HG02623 (cell line): ENCODE measurements around the gene QRICH1.

ENCODE experiments used
- ATAC-seq: cut with Tn5 transposase; IDR thresholded peaks from one replicate; pipeline ENCODE4 v1.9.1; 2021; ENCODE audit warnings: moderate library complexity; ENCODE audit not compliant: unreplicated experiment

The QRICH1 gene

DNA sequence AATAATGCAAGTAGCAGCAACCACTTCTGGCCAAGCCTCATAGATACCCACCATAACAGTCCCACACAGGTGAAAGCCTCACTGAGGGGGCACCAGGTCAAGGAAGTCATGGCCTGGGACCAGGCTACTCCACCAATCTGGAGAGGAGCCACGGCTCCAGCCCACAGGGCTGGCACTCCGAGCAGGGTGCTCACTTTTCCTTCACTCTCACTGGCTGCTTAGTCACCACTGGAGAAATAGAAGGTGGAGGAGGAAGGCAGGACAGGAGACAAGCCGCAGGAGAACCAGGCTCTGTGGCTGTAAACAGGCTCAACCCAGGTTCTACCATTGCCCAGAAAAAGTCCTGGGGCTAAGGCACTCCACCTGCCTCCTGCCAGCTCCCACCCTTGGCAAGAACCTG, 25.6 kb upstream of the QRICH1 start:
- no peak for ATAC-seq

- no peak for ATAC-seq
These were observed 25.2 kb upstream of the QRICH1 start for GRCh38 chr3:49119036-49119435.

- no peak for ATAC-seq
These were observed 18.4 kb upstream of the QRICH1 start for GRCh38 chr3:49112262-49112661.

- ATAC-seq = no peak
These were observed 17.5 kb upstream of the QRICH1 start for GRCh38 chr3:49111347-49111746.

- ATAC-seq = no peak
These were observed 16.9 kb upstream of the QRICH1 start for GRCh38 chr3:49110780-49111179.

DNA sequence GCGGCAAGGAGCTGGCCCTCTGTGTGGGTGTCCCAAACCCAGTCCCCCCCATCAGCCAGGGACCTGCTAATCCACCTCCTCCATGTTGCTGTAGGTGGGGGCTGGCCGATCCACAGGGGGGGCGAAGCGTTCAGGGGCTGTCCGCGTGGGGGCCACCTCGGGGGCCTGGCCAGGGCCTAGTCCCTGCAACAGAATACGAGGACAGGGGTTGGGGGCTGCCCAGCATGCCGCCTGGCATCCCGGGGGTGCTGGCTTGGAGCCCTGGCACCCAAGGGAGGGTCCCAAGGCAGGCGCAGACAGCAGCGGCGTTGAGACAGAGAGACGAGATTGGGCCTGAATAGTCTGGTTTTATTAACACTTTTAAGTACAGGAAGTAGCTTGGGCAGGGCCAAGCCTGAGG, 14.5 kb upstream of the QRICH1 start:
- ATAC-seq = no peak

DNA sequence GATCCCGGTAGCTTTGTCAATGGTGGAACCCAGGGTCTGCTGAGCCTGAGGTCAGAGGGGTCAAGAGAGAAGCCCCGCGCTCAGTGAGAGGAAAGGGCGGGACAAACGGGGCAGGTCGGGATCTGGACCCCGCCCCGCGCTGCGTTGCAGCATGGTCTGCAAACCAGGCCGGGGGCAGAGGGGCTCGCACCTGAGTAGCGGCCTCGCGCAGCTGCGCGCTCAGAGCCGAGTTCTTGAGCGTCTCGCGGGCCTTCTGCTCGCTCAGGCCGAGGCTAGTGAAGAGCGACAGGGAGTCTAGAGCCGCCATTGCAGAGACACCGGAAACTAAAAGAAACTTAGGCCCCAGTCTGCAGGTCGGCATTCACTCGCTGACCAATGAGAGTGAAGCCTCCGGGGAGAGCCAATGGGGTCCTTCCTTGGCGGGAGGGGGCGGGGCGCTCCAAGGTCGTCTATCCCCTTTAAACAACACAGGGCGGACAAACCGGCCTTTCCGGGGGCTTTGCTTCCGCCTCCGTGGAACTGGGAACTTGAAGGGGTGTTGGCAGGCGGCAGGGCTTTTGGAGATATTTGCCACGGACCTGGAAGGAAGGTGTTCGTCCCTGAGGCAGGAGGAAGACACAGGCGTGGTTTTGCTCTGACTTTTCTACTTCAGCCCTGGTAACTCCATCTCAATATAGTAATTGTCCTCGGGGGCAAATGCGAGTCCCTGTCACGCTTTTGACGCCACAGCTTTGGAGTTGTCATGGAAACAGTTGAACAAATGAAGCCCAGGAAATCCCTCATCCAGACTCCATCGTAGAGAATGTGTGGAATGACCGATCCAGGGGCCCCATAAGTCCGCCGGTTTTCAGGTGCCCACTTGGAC, 10.8 kb upstream of the QRICH1 start, which contains the start of gene QARS1:
Gene QARS1 (minus strand): TSS at position 331 of the 865 bp plus-strand sequence. CDS start 24 bp downstream, at position 307.
- ATAC-seq = peak; percentile 95

DNA sequence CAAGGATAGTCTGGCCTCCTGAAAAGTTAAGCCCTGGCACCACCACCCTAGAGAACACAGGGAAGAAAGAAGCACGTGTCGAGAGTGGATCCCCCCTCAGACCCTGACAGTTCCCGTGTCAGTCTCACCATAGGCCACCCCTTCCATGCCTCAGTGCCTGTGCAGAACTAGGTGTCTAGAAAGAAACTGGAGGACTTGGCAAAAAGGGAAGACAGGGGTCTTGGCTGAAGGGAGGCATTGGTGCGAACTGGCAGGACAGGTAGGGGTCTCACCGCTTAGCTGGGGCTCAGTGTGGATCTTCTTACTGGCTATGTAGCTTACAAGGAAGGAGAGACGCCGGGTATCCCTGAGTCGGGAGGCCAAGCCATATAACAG, 10.2 kb upstream of the QRICH1 start:
- ATAC-seq = no peak

DNA sequence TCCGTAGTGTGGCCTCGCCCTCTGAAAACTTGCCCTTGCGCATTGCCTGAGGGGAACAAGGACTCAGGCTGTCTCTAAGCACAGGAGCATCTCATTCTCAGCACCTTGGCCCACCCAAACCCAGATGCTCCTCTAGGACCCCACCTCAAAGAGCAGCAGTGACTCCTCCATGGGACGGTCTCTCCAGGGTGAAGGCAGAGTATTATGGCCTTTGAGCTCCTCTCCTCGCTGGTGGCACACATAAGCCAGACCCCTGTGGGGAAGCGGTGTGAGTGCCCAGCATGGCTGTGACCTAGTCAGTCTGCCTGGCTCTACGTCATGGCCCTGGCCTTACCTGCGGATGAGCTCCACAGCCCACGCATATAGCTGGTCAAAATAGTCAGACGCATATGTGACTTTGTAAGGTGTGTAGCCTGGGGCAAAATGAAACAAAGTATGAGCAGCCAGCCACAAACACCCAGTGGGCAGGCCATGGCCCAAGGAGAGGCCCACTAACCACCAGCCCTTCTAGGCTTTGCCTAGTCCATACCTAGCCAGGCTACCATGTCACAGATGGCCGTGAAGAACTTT, 6.3 kb upstream of the QRICH1 start:
- ATAC-seq = no peak

GRCh38 chr3:49098910-49099630, 5.2 kb upstream of the QRICH1 start:
- ATAC-seq = no peak

GRCh38 chr3:49098429-49098828, 4.6 kb upstream of the QRICH1 start:
- ATAC-seq = no peak

GRCh38 chr3:49092938-49093852, 676 bp downstream of the QRICH1 start:
- peak; percentile 33 for ATAC-seq

- ATAC-seq = no peak
These were observed 12.4 kb downstream of the QRICH1 start for GRCh38 chr3:49081429-49081828.

DNA sequence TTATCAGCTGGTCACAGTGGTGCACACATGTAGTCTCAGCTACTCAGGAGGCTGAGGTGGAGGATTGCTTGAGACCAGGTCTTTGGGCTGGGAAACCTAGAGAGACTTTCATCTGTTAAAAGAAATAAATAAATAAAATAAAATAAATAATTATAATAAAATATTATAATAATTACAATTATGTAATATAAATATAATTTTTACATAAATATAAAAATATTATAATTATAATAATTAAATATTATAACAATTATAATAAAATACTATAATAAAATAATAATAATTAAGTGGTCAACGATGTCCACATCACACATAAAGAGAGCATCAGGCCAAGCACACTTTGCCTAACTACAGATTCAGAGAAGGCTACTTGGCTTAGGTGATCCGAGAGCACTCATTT, 14.6 kb downstream of the QRICH1 start:
- no peak for ATAC-seq

GRCh38 chr3:49076646-49077045, 17.2 kb downstream of the QRICH1 start:
- ATAC-seq = no peak

GRCh38 chr3:49076116-49076515, 17.8 kb downstream of the QRICH1 start:
- no peak for ATAC-seq

- no peak for ATAC-seq
These were observed 35.9 kb downstream of the QRICH1 start for GRCh38 chr3:49058011-49058410.

GRCh38 chr3:49057268-49057667, 36.6 kb downstream of the QRICH1 start:
- ATAC-seq = no peak

DNA sequence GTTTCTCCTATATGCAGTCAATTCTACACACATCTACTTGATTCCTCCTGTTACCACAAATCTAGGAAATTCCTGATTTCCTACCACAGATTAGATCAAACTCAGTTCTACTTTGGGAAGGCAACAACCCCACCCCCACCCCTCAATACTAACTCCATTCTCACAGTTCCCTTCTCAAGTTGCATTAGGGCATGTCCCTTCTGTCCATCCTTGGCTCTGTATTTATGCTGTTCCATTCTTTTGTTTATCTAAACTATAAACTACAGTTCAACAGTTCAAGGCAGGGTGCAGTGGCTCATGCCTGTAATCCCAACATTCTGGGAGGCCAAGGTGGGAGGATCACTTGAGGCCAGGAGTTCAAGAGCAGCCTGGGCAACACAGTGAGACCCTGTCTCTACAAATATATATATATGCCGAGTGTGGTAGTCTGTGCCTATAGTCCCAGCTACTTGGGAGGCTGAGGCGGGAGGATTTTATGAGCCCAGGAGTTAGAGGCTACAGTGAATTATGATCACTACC, 39.5 kb downstream of the QRICH1 start:
- no peak for ATAC-seq

DNA sequence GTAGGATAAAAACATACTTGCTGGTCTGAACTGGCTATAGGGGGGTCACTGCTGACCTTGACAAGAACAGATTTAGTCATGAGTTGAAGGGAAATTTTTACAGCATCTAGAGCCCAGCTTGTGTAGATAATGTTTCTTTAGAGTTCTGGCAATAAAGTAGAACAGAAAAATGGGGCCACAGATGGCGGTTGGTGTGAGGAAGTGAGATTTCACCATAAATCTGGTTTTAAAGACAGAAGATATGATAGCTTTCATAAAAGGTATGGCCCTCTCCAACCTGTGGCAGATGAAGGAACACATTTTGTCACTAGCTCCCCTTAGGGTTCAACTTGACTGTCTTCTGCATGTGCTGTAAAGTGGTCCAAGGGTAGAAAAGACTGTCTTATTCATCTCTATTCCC, 40.3 kb downstream of the QRICH1 start:
- no peak for ATAC-seq

GRCh38 chr3:49035281-49035680, 58.6 kb downstream of the QRICH1 start:
- ATAC-seq = no peak
